Ecto neural progenitor cell (in vitro differentiated cells): ENCODE measurements around the gene TSPEAR.

ENCODE experiments used
- DNase-seq: peaks from one replicate; pipeline ENCODE4 v3.0.0-alpha.2; 2018; ENCODE audit warnings: low spot score

The TSPEAR gene

GRCh38 chr21:44740742-44741141, 29.4 kb upstream of the TSPEAR start:
- no peak for DNase-seq

- DNase-seq = no peak
Observed at GRCh38 chr21:44739316-44739715, 27.9 kb upstream of the TSPEAR start.

- no peak for DNase-seq
Observed at GRCh38 chr21:44738621-44739020, 27.2 kb upstream of the TSPEAR start.

- DNase-seq = no peak
Observed at GRCh38 chr21:44737706-44738354, 26.5 kb upstream of the TSPEAR start.

GRCh38 chr21:44736291-44737004, 25.1 kb upstream of the TSPEAR start:
- no peak for DNase-seq

GRCh38 chr21:44735821-44736220, 24.4 kb upstream of the TSPEAR start:
- no peak for DNase-seq

- DNase-seq = no peak
Observed at GRCh38 chr21:44734841-44735240, 23.5 kb upstream of the TSPEAR start.

GRCh38 chr21:44734026-44734745, 22.8 kb upstream of the TSPEAR start:
- DNase-seq = no peak

- DNase-seq = no peak
Observed at GRCh38 chr21:44732956-44733355, 21.6 kb upstream of the TSPEAR start.

GRCh38 chr21:44732263-44732662, 20.9 kb upstream of the TSPEAR start:
- no peak for DNase-seq

GRCh38 chr21:44730951-44731579, 19.7 kb upstream of the TSPEAR start:
- DNase-seq = no peak

- DNase-seq = no peak
Observed at GRCh38 chr21:44730028-44730395, 18.6 kb upstream of the TSPEAR start.

- DNase-seq = no peak
Observed at GRCh38 chr21:44729336-44730027, 18.1 kb upstream of the TSPEAR start.

GRCh38 chr21:44728716-44729115, 17.3 kb upstream of the TSPEAR start:
- no peak for DNase-seq

GRCh38 chr21:44727757-44728156, 16.4 kb upstream of the TSPEAR start:
- DNase-seq = no peak

- no peak for DNase-seq
Observed at GRCh38 chr21:44727321-44727720, 15.9 kb upstream of the TSPEAR start.

GRCh38 chr21:44726826-44727225, 15.5 kb upstream of the TSPEAR start:
- DNase-seq = no peak

GRCh38 chr21:44724926-44725325, 13.6 kb upstream of the TSPEAR start:
- no peak for DNase-seq

- DNase-seq = no peak
Observed at GRCh38 chr21:44724196-44724595, 12.8 kb upstream of the TSPEAR start.

GRCh38 chr21:44723177-44724131, 12.1 kb upstream of the TSPEAR start:
- peak; percentile 74 for DNase-seq

- no peak for DNase-seq
Observed at GRCh38 chr21:44722731-44723130, 11.4 kb upstream of the TSPEAR start.
